GM23248 (cell line): ENCODE data around the gene SYNJ2BP. TPM values are rescaled to one million over a fixed set of nuclear protein-coding genes. Genes with fewer than 3 reads are reported as not detected.
A peak's percentile ranks its signal among the peaks of the same experiment; 100 is the strongest.
"Not testable (repeated sequence)": the region's sequence is repeated elsewhere in the genome, so short reads cannot be mapped to it uniquely, and the experiment has no call there.

Experiments
- DNase-seq: peaks from one replicate; pipeline ENCODE4 v3.0.0-alpha.2; 2015
- H2AFZ ChIP-seq: fragments of 200-600 bp; sonication (generic); 2 replicates; pipeline ENCODE4 v1.6.1; 2016; ENCODE audit warnings: antibody characterized with exemption
- H3F3A ChIP-seq: fragments of 200-600 bp; sonication (generic); 2 replicates; pipeline ENCODE4 v1.6.1; 2016; ENCODE audit warnings: mild to moderate bottlenecking, antibody characterized with exemption, mixed run types; ENCODE audit not compliant: insufficient read depth
- H3K27ac ChIP-seq: fragments of 200-600 bp; sonication (generic); 2 replicates; pipeline ENCODE4 v1.5.1; 2016; ENCODE audit warnings: mild to moderate bottlenecking
- H3K27me3 ChIP-seq: fragments of 200-600 bp; sonication (generic); replicated peaks from 2 replicates; pipeline ENCODE4 v1.6.1; 2016; ENCODE audit warnings: mild to moderate bottlenecking; ENCODE audit not compliant: insufficient read depth
- H3K36me3 ChIP-seq: fragments of 200-600 bp; sonication (generic); 2 replicates; pipeline ENCODE4 v1.6.1; 2016; ENCODE audit warnings: low read depth, mild to moderate bottlenecking
- H3K4me1 ChIP-seq: fragments of 200-600 bp; sonication (generic); 2 replicates; pipeline ENCODE4 v1.6.1; 2016; ENCODE audit warnings: mild to moderate bottlenecking; ENCODE audit not compliant: insufficient read depth
- H3K4me2 ChIP-seq: fragments of 200-600 bp; sonication (generic); one replicate; pipeline ENCODE4 v1.6.1; 2016; ENCODE audit warnings: mild to moderate bottlenecking; ENCODE audit not compliant: unreplicated experiment
- H3K4me3 ChIP-seq: fragments of 200-600 bp; sonication (generic); 2 replicates; pipeline ENCODE4 v1.5.1; 2016; ENCODE audit warnings: mild to moderate bottlenecking
- H3K79me2 ChIP-seq: fragments of 200-600 bp; sonication (generic); 2 replicates; pipeline ENCODE4 v1.6.1; 2016; ENCODE audit warnings: mild to moderate bottlenecking; ENCODE audit not compliant: insufficient read depth
- H3K9ac ChIP-seq: fragments of 200-600 bp; sonication (generic); 2 replicates; pipeline ENCODE4 v1.6.1; 2016; ENCODE audit warnings: mild to moderate bottlenecking
- H3K9me2 ChIP-seq: fragments of 200-600 bp; sonication (generic); 2 replicates; pipeline ENCODE4 v1.6.1; 2016; ENCODE audit warnings: mixed run types, mild to moderate bottlenecking, moderate library complexity; ENCODE audit not compliant: insufficient read depth
- H3K9me3 ChIP-seq: fragments of 200-600 bp; sonication (generic); one replicate; pipeline ENCODE4 v1.6.1; 2017; ENCODE audit warnings: low read depth
- H4K20me1 ChIP-seq: fragments of 200-600 bp; sonication (generic); 2 replicates; pipeline ENCODE4 v1.6.0; 2016; ENCODE audit not compliant: insufficient read depth
- EZH2 ChIP-seq: fragments of 200-600 bp; sonication (generic); IDR thresholded peaks from 2 replicates; pipeline ENCODE4 v1.6.1; 2018; ENCODE audit warnings: antibody characterized with exemption, mild to moderate bottlenecking; ENCODE audit not compliant: insufficient read depth, poor library complexity, severe bottlenecking
- EZH2phosphoT487 ChIP-seq: fragments of 200-600 bp; sonication (generic); IDR thresholded peaks from 2 replicates; pipeline ENCODE4 v1.6.1; 2018; ENCODE audit warnings: antibody characterized with exemption, moderate library complexity, mild to moderate bottlenecking, low read depth; ENCODE audit not compliant: insufficient read depth
- WGBS, 2 experiments: methylation state at CpG; one replicate each; pipeline ENCODE4 v1.1.6; 2015 to 2017; ENCODE audit warnings: low lambda C conversion rate in 2 of 2, low coverage in 1 of 2; ENCODE audit errors: missing lambda C conversion rate in 2 of 2; 5-methylcytosine and 5-hydroxymethylcytosine counted together
- in situ Hi-C: fragments of 300-500 bp; cut with MboI; formaldehyde crosslinking; loops from 2 replicates; pipeline ENCODE4 v1.15.0; 2020
- polyA plus RNA-seq: library from polyadenylated mRNA; unstranded; fragments of >200 nt; fragmentation: Nextera tagmentation; extraction: Ambion mirVana; gene quantifications from 2 replicates; pipeline ENCODE4 v1.2.1, GENCODE V29; 2016
- total RNA-seq: library from RNA; depleted of rRNA; stranded (reverse); fragments of >200 nt; shearing (Covaris generic); gene quantifications from 2 replicates; pipeline ENCODE4 v1.2.3, GENCODE V29; 2014

SYNJ2BP gene
- total and polyA plus RNA-seq, 2 experiments from 2014 or later = 12.2 to 27.1 TPM

GRCh38 chr14:70422538-70422937, 5.6 kb upstream of the SYNJ2BP start:
- no peaks in the 10 kb centered on the region for H3F3A ChIP-seq
- in situ Hi-C loops = no loop called here

GRCh38 chr14:70419270-70419931, 2.5 kb upstream of the SYNJ2BP start:
- H3K9me2 ChIP-seq, H3K4me3 ChIP-seq, DNase-seq, H2AFZ ChIP-seq, H3K9me3 ChIP-seq, H4K20me1 ChIP-seq, in situ Hi-C loops, H3K36me3 ChIP-seq, H3K9ac ChIP-seq, H3K4me1 ChIP-seq, H3K27ac ChIP-seq, H3F3A ChIP-seq, H3K27me3 ChIP-seq, H3K4me2 ChIP-seq: not testable (repeated sequence)
- peaks cover 29% of the 10 kb centered on the region for H3K79me2 ChIP-seq
- WGBS, 2 experiments = 44 to 49% methylated on average over 4 of the region's 4 CpGs

More at GRCh38 chr14:70422538-70422937, 5.6 kb upstream of the SYNJ2BP start:
- H3K9me2 ChIP-seq = no peaks in the 10 kb centered on the region
- H3K79me2 ChIP-seq = no peaks in the 10 kb centered on the region
- no peaks in the 10 kb centered on the region for H3K9me3 ChIP-seq
- no peaks in the 10 kb centered on the region for H3K4me1 ChIP-seq
- no peak overlapping the region for H3K9ac ChIP-seq
- 40 to 62% methylated on average over 2 of the region's 2 CpGs for WGBS, 2 experiments
- no peaks in the 10 kb centered on the region for H4K20me1 ChIP-seq
- H3K4me2 ChIP-seq = no peak overlapping the region
- TF ChIP-seq EZH2 (no peak), EZH2phosphoT487 (no peak)
- no peak for DNase-seq
- no peak overlapping the region for H3K27ac ChIP-seq
- H3K36me3 ChIP-seq = no peaks in the 10 kb centered on the region
- no peaks in the 10 kb centered on the region for H3K27me3 ChIP-seq
- H3K4me3 ChIP-seq = no peak overlapping the region
- no peak overlapping the region for H2AFZ ChIP-seq

GRCh38 chr14:70416338-70416724, 559 bp downstream of the SYNJ2BP start:
- Histone ChIP-seq H3K4me2 (peak overlapping the region; percentile 95), H4K20me1 (no peaks in the 10 kb centered on the region), H3K9me2 (no peaks in the 10 kb centered on the region), H3K27ac (peak overlapping the region; percentile 38), H3K9me3 (no peaks in the 10 kb centered on the region), H3K4me3 (peak overlapping the region; percentile 99), H3K79me2 (peaks cover 53% of the 10 kb centered on the region), H3K9ac (peak overlapping the region; percentile 88), H3K4me1 (peaks cover 6% of the 10 kb centered on the region), H2AFZ (peak overlapping the region; percentile 99), H3K36me3 (no peaks in the 10 kb centered on the region), H3F3A (no peaks in the 10 kb centered on the region), H3K27me3 (no peaks in the 10 kb centered on the region)
- no peak for TF ChIP-seq EZH2
- TF ChIP-seq EZH2phosphoT487 = no peak
- in situ Hi-C loops = no loop called here
- WGBS, 2 experiments = 1 to 3% methylated on average over 9 of the region's 9 CpGs
- peak; percentile 58 for DNase-seq

GRCh38 chr14:70415788-70416187, 1.1 kb downstream of the SYNJ2BP start:
- H3K36me3 ChIP-seq = no peaks in the 10 kb centered on the region
- H2AFZ ChIP-seq = peak overlapping the region; percentile 99
- DNase-seq = no peak
- H3K4me3 ChIP-seq = peak overlapping the region; percentile 99
- H3K4me2 ChIP-seq = peak overlapping the region; percentile 95
- H3K9me2 ChIP-seq = no peaks in the 10 kb centered on the region
- peaks cover 6% of the 10 kb centered on the region for H3K4me1 ChIP-seq
- no peak overlapping the region for H3K27ac ChIP-seq
- H3K79me2 ChIP-seq = peaks cover 57% of the 10 kb centered on the region
- H3K27me3 ChIP-seq = no peaks in the 10 kb centered on the region
- WGBS, 2 experiments = 2 to 7% methylated on average over 2 of the region's 2 CpGs
- no peaks in the 10 kb centered on the region for H3K9me3 ChIP-seq
- peak overlapping the region; percentile 88 for H3K9ac ChIP-seq
- TF ChIP-seq EZH2 (no peak), EZH2phosphoT487 (no peak)
- in situ Hi-C loops = no loop called here
- H4K20me1 ChIP-seq = no peaks in the 10 kb centered on the region
- H3F3A ChIP-seq = no peaks in the 10 kb centered on the region

- in situ Hi-C loops = no loop called here
- no peaks in the 10 kb centered on the region for H3K27me3 ChIP-seq
- H3K27ac ChIP-seq = no peak overlapping the region
- no peak overlapping the region for H3K4me2 ChIP-seq
- TF ChIP-seq EZH2 (no peak), EZH2phosphoT487 (no peak)
- H3K4me1 ChIP-seq = no peaks in the 10 kb centered on the region
- no peaks in the 10 kb centered on the region for H3K36me3 ChIP-seq
- H3K79me2 ChIP-seq = peaks cover 39% of the 10 kb centered on the region
- H3K4me3 ChIP-seq = no peak overlapping the region
- H3K9ac ChIP-seq = no peak overlapping the region
- no peak for DNase-seq
- 91 to 96% methylated on average over 4 of the region's 4 CpGs for WGBS, 2 experiments
- H3K9me3 ChIP-seq = no peaks in the 10 kb centered on the region
- no peaks in the 10 kb centered on the region for H3F3A ChIP-seq
- no peaks in the 10 kb centered on the region for H4K20me1 ChIP-seq
- H3K9me2 ChIP-seq = no peaks in the 10 kb centered on the region
- no peak overlapping the region for H2AFZ ChIP-seq
Observed at GRCh38 chr14:70407621-70408020, 9.3 kb downstream of the SYNJ2BP start.

GRCh38 chr14:70406216-70406615, 10.7 kb downstream of the SYNJ2BP start:
- not testable (repeated sequence) for H3K9me3 ChIP-seq, H3K9me2 ChIP-seq, H3K36me3 ChIP-seq

GRCh38 chr14:70403335-70403734, 13.6 kb downstream of the SYNJ2BP start:
- H3K9me2 ChIP-seq, H3K36me3 ChIP-seq, H3K27me3 ChIP-seq, H3K4me2 ChIP-seq, H4K20me1 ChIP-seq, DNase-seq, H2AFZ ChIP-seq, H3K4me1 ChIP-seq, H3K27ac ChIP-seq, H3F3A ChIP-seq, H3K9ac ChIP-seq, H3K9me3 ChIP-seq, in situ Hi-C loops, H3K4me3 ChIP-seq: not testable (repeated sequence)
- WGBS, 2 experiments = 82 to 88% methylated on average over 4 of the region's 4 CpGs
- H3K79me2 ChIP-seq = peaks cover 21% of the 10 kb centered on the region

More at GRCh38 chr14:70406216-70406615, 10.7 kb downstream of the SYNJ2BP start:
- H3K27me3 ChIP-seq, H3K9ac ChIP-seq, H3F3A ChIP-seq, H3K27ac ChIP-seq, in situ Hi-C loops, H3K4me2 ChIP-seq, H4K20me1 ChIP-seq, H3K4me1 ChIP-seq, H3K4me3 ChIP-seq, H2AFZ ChIP-seq, DNase-seq: not testable (repeated sequence)
- peaks cover 31% of the 10 kb centered on the region for H3K79me2 ChIP-seq
- WGBS, 2 experiments = 93 to 96% methylated on average over 4 of the region's 4 CpGs
